Fibroblast of pulmonary artery (primary cell): ENCODE data around the gene FGD4.

Experiments used
- DNase-seq: peaks from one replicate; pipeline ENCODE4 v3.0.0-alpha.2; 2010; ENCODE audit warnings: low read depth
- H3K4me3 ChIP-seq: replicated peaks from 2 replicates; pipeline ENCODE4 v1.5.1; 2011; ENCODE audit warnings: low read depth, mild to moderate bottlenecking, control low read depth, low read length, moderate library complexity
- TF ChIP-seq, protein P1 (sequence below): IDR thresholded peaks from 2 replicates; pipeline ENCODE4 v1.5.1; 2011; ENCODE audit warnings: mild to moderate bottlenecking, control low read depth, low read length, inconsistent platforms; ENCODE audit errors: missing control alignments

The FGD4 gene

DNA sequence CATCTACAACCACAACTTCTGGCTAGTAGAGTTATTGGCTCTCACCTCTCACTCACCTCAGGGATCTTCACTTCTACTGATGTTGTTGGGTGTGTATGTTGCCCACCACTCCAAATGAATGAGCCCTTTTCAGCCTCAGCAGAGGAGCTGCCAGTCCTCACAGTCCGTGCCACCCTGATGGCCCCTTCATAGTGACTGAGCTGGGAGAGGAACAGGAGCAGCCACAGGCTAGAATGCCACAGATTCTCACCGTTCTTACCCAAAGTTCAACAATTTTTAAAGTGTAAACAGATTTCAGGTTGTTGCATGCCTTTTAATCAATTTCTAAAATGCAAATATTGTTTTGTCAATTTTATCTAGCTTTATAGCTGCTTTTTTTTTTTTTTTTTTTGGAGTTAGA is 205.2 kb downstream of the FGD4 start:
- H3K4me3 ChIP-seq = no peak overlapping the region
- no peak for DNase-seq
- TF ChIP-seq, protein P1, sequence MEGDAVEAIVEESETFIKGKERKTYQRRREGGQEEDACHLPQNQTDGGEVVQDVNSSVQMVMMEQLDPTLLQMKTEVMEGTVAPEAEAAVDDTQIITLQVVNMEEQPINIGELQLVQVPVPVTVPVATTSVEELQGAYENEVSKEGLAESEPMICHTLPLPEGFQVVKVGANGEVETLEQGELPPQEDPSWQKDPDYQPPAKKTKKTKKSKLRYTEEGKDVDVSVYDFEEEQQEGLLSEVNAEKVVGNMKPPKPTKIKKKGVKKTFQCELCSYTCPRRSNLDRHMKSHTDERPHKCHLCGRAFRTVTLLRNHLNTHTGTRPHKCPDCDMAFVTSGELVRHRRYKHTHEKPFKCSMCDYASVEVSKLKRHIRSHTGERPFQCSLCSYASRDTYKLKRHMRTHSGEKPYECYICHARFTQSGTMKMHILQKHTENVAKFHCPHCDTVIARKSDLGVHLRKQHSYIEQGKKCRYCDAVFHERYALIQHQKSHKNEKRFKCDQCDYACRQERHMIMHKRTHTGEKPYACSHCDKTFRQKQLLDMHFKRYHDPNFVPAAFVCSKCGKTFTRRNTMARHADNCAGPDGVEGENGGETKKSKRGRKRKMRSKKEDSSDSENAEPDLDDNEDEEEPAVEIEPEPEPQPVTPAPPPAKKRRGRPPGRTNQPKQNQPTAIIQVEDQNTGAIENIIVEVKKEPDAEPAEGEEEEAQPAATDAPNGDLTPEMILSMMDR = no peak

DNA sequence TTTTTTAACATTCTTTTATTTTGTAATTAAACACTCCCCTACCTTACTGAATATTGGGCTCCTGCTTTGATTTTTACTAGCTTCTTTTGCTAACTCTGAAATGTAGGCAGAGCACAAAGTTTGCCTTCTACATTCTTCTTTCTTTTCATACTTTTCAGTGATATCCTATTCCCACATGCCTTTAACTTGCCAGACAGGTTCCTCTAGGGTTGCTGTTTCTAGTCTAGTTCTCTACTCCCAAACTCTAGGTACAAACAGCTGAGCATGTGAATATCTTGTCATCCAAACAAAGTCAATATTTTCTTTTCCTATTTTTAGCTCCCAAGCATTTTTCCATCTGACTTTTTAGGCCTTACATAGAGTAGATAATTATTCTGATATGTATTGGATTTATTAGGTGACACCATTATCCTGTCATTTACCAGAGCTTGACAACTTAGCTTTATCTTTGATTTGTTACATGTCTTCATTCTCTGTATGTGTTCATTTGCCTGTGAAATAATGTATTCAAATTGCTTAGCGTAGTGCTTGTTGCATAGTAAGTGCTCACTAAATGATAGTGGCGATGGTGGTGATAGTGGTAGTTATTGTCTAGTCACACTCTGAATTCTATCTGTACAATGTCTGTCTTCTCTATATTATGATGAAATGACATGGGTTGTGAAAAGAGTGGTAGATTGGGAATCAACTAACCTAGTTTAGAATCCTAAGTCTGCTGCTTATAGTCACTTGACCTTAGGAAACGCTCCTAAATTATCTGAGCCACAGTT is 206.2 kb downstream of the FGD4 start:
- H3K4me3 ChIP-seq = no peak overlapping the region
- no peak for DNase-seq
- TF ChIP-seq, protein P1 = no peak

DNA sequence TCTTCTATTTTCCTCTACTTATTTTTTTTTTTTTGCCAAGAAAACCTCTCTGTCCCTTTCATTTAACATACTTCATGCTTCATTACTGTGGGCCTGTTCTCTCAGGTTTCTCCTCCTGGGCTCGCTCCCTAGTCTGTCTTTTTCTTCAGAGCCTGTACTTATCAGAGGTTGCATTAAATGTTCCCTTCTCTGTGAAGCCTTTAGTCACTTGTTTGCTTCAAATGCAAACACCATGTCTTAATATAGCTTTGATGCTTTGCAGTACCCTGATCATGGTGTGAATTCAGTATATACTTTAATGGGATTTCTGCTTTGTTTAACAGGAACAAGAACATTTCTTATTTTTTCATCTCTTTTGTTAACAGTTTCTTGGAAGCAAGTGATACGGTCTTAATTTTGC is 207.1 kb downstream of the FGD4 start:
- no peak for DNase-seq
- H3K4me3 ChIP-seq = no peak overlapping the region
- TF ChIP-seq, protein P1 = no peak

DNA sequence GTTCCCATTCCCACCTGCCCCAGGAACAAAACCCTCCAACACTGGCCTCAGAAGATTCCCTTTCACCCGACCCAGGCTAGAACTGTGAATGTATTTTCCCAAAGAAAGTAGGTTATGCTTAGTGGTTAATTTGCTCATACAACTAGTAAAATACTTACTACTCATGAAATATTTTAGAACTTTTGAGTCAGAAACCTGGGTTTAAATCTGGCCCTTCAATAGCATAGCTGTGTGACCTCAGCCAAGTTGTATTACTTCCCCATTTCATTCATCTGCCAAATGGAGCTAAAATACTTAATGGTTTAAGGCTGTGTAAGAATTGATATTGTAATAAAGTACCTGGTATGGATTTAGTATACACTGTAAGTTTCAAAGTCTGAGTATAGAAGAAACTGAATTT is 210.6 kb downstream of the FGD4 start:
- no peak overlapping the region for H3K4me3 ChIP-seq
- DNase-seq = no peak

DNA sequence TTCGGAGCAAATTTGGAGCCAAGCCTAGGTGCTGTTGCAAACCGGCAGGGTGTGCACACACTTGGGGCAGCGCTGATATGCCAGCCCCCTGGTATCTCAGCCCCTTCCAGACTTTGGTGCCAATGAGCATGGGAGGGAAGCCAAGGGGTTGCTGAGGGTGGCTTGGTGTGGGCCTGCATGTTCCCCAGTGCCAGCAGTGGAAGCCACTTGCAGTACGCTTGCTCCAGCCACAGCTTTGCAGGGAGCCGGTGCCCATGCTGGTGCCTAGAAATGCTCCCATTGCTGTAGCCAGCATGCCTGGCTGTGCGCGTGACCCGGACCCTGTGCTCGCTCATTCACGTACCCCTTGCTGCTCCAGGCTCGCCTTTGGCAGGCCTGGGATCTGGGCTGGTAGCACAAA is 212.6 kb downstream of the FGD4 start:
- TF ChIP-seq, protein P1 = no peak
- DNase-seq = no peak
- H3K4me3 ChIP-seq = no peak overlapping the region

More for the DNA sequence above, 210.6 kb downstream of the FGD4 start:
- TF ChIP-seq, protein P1 = no peak

DNA sequence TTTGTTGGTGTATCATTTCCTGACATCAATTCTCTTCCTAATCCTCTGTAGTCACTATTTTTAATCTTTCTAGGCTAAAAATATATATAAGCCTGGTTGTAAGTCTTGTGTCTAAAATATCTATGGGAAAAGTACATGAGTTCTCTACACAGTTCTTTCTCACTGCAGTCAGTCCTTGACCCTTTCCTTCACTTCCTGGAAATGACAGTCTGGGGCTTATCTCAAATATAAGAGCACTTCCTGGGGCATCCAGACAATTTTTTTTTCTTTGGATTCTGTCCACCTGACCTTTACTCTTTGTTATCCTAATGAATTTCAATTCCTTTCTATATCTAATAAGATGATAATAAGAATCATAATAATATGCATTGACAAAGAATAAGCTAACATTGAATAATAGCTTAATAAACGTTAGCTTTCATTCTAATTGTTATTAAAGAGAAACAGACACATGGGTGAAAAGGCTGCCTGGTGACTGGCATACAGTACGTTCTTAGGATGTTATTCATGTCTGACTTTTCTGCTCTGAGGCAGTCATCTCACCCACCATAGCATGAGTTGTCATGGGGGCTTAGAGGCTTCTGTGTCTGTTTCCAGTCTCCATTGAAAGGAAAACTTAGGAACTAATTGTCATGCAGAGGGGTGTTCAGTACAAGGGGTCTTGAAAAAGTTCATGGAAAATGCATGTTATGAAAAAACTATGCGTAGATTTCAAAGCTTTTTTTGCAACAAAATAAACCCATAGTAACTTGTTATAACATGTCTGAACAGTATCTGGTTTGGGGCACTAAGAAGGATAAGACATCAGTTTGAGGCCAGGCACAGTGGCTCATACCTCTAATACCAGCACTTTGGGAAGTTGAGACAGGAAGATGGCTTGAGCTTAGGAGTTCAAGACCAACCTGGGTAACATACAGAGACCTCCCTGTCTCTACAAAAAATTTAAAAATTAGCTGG is 213.6 kb downstream of the FGD4 start:
- TF ChIP-seq, protein P1 = no peak
- DNase-seq = peak; percentile 4
- H3K4me3 ChIP-seq = no peak overlapping the region
